GM19043 (cell line): ENCODE results near the gene TNFAIP8L1.
"Not testable (repeated sequence)": the region's sequence is repeated elsewhere in the genome, so short reads cannot be mapped to it uniquely, and the experiment has no call there.

Experiments used
- ATAC-seq: cut with Tn5 transposase; IDR thresholded peaks from one replicate; pipeline ENCODE4 v1.9.1; 2021; ENCODE audit warnings: low read depth; ENCODE audit not compliant: unreplicated experiment

TNFAIP8L1 gene

DNA sequence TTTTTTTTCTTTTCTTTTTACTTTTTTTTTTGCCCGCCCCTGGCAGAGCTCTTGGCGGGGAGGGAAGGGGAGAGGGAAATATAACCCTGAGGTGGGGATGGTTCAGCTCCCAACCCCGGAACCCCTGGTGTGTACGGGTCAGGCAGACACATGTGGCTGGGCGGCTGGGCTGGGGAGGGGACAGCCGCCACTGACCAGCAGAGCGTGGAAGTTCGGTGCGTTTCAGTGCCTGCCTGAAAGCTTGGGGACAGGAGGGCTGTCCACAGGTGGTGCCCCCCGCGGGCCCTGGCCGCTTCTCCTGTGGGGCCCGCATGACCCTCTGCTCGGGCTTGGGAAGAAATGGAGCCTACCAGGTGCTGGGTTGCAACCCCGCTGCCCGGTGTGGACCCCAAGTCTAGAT is 36.0 kb downstream of the TNFAIP8L1 start:
- no peak for ATAC-seq

GRCh38 chr19:4676955-4677731 is 37.8 kb downstream of the TNFAIP8L1 start:
- ATAC-seq = no peak

DNA sequence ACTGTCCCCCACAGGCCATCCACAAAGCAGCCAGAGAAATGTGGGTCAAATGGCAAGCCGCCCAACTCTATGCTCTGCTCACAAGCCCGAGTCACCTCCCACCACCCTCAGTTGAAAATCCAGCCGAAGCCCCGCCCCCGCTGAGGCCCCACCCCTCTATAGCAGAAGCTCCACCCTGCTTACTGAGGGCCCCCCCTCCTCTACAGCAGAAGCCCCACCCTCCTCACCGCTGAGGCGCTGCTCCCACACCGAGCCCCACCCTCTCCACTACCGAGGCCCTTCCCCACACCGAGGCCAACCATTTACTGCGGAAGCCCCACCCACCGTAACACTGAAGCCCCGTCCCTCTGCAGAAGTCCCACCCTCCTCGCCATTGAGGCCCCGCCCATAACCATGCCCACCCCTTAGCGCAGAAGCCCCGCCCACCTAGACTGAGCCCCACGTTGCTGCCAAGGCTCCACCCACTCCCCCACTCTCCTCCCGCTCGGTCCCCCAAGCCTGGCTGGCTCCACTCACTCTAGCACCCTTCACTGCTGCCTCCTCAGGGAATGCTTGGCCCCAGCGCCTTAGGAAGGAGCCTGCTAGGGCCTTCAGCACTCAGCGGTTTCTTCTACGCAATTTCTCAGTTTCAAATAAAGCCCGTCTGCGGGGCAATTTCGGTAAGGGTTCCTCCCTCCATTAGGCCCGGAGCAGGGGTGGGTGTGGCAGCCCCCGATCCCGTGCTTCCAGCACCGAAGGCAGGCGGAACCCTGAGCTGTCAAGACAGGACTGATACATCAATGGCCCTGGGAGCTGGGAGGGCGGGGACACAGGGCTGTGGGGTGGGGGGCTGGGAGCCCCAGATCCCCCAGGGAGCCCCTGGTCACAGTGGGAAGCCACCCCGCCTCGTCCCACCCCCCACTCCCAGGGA is 39.8 kb downstream of the TNFAIP8L1 start:
- no peak for ATAC-seq

DNA sequence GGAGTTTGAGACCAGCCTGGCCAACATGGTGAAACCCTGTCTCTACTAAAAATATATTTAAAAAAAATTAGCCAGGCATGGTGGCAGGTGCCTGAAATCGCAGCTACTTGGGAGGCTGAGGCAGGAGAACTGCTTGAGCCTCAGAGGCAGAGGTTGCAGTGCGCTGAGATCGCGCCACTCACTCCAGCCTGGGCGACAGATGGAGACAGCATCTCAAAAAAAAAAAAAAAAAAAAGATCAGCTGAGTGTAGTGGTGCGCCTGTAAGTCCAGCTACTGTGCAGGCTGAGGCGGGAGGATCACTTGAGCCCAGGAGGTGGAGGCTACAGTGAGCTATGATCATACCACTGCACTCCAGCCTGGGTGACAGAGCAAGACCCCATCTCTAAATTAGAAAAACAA is 40.7 kb downstream of the TNFAIP8L1 start:
- not testable (repeated sequence) for ATAC-seq

- ATAC-seq = no peak
Observed at GRCh38 chr19:4682417-4683200, 43.3 kb downstream of the TNFAIP8L1 start.

GRCh38 chr19:4684312-4685095 is 45.2 kb downstream of the TNFAIP8L1 start:
- no peak for ATAC-seq

- ATAC-seq = no peak
Observed at GRCh38 chr19:4686700-4687099, 47.4 kb downstream of the TNFAIP8L1 start.

GRCh38 chr19:4687396-4687795 is 48.1 kb downstream of the TNFAIP8L1 start:
- ATAC-seq = no peak

- ATAC-seq = no peak
Observed at GRCh38 chr19:4688587-4688986, 49.3 kb downstream of the TNFAIP8L1 start.

- ATAC-seq = no peak
Observed at GRCh38 chr19:4689403-4689802, 50.1 kb downstream of the TNFAIP8L1 start.

- ATAC-seq = no peak
Observed at GRCh38 chr19:4690361-4690760, 51.0 kb downstream of the TNFAIP8L1 start.

- no peak for ATAC-seq
Observed at GRCh38 chr19:4691373-4691772, 52.1 kb downstream of the TNFAIP8L1 start.

DNA sequence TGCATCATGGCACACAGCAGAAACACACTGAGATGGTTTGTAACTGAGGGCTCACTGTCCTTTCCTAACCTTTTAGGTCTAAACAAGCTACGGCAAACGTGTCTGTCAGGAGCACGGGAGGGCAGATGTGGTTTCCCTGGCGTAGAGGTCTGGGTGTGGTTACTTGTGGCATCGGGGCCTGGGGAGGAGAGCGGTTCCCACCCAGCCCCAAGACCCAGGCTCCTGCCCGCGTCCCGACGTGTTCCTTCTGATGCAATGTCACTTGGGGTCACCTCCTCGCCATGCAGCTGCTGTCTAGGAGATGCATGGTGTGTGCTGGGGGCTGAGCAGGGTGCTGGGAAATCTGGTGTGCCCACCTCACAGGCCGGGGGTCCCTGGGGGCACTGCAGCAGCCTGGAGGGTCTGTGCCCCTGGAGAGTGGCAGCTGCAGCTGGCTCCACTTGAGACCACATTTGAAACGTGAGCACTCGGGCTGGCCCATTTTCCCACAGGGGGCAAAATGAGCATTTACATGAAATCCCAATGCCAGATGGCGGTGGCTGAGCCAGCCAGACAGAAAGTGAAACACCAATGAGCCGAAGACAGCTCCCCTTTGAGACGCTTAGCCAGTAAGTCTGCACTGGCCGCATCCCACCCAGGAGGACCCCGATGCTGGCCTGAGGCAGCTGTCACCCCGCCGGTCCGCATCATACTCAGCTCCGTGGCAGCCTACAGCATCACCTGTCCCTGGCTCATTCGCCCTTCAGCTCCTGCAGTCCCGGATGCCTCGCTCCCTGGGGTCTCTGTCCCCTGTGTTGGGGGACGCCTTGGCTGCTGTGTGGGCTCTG is 53.1 kb downstream of the TNFAIP8L1 start:
- no peak for ATAC-seq

- no peak for ATAC-seq
Observed at GRCh38 chr19:4693078-4693350, 53.7 kb downstream of the TNFAIP8L1 start.

DNA sequence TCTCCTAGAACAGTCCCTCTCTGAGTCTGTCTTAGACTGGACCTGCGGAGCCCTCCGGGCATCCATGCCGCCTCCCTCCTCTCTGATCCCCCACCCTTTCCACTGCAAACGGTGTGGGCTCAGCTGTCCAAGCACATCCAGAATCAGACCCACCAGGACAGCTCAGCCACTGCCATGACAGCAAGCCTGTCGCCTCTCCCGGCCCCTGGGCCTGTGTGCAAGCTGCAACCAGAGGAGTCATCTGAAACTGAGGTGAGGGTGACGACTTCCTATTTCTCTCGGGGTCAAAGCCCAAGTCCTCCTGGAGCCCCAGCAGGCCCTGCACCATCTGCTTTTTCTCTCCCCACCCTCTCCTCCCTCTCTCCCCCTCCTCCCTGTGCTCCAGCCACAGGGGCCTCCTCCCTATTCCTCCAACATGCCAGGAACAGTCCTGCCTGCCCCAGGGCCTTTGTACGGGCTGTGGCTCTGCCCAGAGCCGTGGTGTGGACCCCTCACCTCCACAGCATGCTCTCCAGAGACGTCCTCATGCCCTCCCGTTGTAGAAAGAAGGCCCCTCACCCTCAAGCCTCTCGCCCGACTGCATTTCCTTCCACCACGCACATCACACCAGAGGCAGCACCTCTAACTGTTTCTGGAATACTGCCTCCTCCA is 54.3 kb downstream of the TNFAIP8L1 start:
- no peak for ATAC-seq

DNA sequence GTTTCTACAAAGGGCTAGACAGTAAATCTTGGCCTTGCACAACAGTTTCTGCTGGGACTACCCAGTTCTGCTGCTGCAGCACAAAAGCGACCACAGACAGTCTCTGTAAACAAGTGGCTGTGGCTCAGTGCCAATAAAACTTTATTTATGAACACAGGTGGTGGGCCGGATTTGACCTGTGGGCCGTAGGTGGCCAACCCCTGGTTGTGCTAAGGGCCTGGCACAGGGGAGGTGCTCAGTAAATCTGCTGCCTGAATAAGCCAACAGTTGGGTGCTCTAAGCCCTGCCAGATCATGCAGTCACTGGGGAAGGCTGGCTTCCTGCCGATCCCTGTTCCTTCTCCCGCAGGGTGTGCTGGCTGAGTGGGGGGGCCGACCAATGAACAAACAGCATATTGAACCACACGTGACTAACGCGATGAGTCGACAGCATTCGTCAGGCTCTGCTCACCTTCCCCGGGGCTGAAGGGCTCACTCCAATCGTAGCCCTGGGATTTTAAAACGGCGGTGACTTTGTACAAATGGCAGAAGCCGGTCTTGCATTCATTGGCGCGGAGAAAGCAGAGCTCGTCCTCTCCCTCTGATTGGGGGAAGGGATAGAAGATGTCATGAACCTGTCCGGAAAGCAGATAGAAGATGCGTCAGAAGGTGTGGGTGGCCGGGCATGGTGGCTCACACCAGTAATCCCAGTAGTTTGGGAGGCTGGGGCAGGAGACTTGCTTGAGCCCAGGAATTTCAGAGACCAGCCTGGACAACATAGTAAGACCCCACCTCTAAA is 55.1 kb downstream of the TNFAIP8L1 start:
- no peak for ATAC-seq

- ATAC-seq = no peak
Observed at GRCh38 chr19:4695224-4695731, 56.0 kb downstream of the TNFAIP8L1 start.

DNA sequence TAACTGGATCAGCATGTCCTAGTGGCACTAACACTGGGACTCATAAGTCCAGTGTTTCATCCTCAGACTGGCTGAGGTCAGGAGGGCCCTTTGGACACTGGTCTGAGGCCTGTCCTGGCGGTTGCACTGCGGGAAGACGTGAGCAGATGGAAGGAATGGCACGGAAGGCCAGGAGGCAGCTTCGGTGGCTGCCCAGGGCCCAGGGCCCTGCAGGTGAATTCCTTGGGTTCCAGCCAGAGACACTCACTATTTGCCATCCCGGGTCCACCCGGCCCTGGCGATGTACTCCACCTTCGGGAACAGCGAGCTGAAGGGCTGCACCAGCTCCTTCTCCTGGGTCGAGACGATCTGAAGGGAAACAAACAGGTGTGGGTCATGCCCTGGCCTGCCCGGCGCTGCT is 58.0 kb downstream of the TNFAIP8L1 start:
- no peak for ATAC-seq
